KOPT-K1 (cell line): Measurements from ENCODE around the gene KDM4E.
"Not testable (repeated sequence)": the region's sequence is repeated elsewhere in the genome, so short reads cannot be mapped to it uniquely, and the experiment has no call there.

Experiments
- H3K27ac ChIP-seq: fragments of 200-600 bp; sonication (generic); 2 replicates; pipeline ENCODE4 v1.5.1; 2016; ENCODE audit warnings: antibody characterized with exemption, mild to moderate bottlenecking, low read depth, low read length; ENCODE audit not compliant: poor library complexity, severe bottlenecking
- H3K36me3 ChIP-seq: fragments of 200-600 bp; sonication (generic); 2 replicates; pipeline ENCODE4 v1.5.1; 2017; ENCODE audit warnings: antibody characterized with exemption, mild to moderate bottlenecking, low read length, moderate library complexity; ENCODE audit not compliant: insufficient read depth
- H3K9me3 ChIP-seq: fragments of 200-600 bp; sonication (generic); 2 replicates; pipeline ENCODE4 v1.5.1; 2017; ENCODE audit warnings: antibody characterized with exemption, low read length, mild to moderate bottlenecking; ENCODE audit not compliant: insufficient read depth, poor library complexity, severe bottlenecking

Gene KDM4E

GRCh38 chr11:95035316-95035715 lies 10.3 kb downstream of the KDM4E start:
- no peaks in the 10 kb centered on the region for H3K36me3 ChIP-seq
- H3K27ac ChIP-seq: no peak overlapping the region
- H3K9me3 ChIP-seq: no peaks in the 10 kb centered on the region

GRCh38 chr11:95037356-95038035 lies 12.4 kb downstream of the KDM4E start:
- H3K36me3 ChIP-seq, H3K27ac ChIP-seq, H3K9me3 ChIP-seq: not testable (repeated sequence)

GRCh38 chr11:95042239-95042638 lies 17.2 kb downstream of the KDM4E start:
- Histone ChIP-seq H3K27ac (no peak overlapping the region), H3K9me3 (no peaks in the 10 kb centered on the region)

GRCh38 chr11:95042906-95043305 lies 17.8 kb downstream of the KDM4E start:
- Histone ChIP-seq H3K27ac (no peak overlapping the region), H3K9me3 (no peaks in the 10 kb centered on the region), H3K36me3 (no peaks in the 10 kb centered on the region)

More at GRCh38 chr11:95042239-95042638, 17.2 kb downstream of the KDM4E start:
- H3K36me3 ChIP-seq: no peaks in the 10 kb centered on the region

- H3K27ac ChIP-seq: no peak overlapping the region
- no peaks in the 10 kb centered on the region for H3K36me3 ChIP-seq
- H3K9me3 ChIP-seq: no peaks in the 10 kb centered on the region
These were observed 19.0 kb downstream of the KDM4E start for GRCh38 chr11:95044010-95044409.

GRCh38 chr11:95045812-95046211 lies 20.8 kb downstream of the KDM4E start:
- Histone ChIP-seq H3K27ac (no peak overlapping the region), H3K36me3 (no peaks in the 10 kb centered on the region), H3K9me3 (no peaks in the 10 kb centered on the region)

GRCh38 chr11:95049122-95049521 lies 24.1 kb downstream of the KDM4E start, which contains the start of gene KDM4F:
Gene KDM4F (plus strand): TSS chr11:95049422.
- not testable (repeated sequence) for H3K27ac ChIP-seq, H3K9me3 ChIP-seq, H3K36me3 ChIP-seq

GRCh38 chr11:95050595-95051202 lies 25.6 kb downstream of the KDM4E start:
- H3K27ac ChIP-seq: no peak overlapping the region
- no peaks in the 10 kb centered on the region for H3K9me3 ChIP-seq
- no peaks in the 10 kb centered on the region for H3K36me3 ChIP-seq

GRCh38 chr11:95054356-95054755 lies 29.3 kb downstream of the KDM4E start:
- Histone ChIP-seq H3K9me3 (no peaks in the 10 kb centered on the region), H3K27ac (no peak overlapping the region), H3K36me3 (no peaks in the 10 kb centered on the region)

GRCh38 chr11:95055283-95055897 lies 30.3 kb downstream of the KDM4E start:
- H3K36me3 ChIP-seq: no peaks in the 10 kb centered on the region
- no peaks in the 10 kb centered on the region for H3K9me3 ChIP-seq
- H3K27ac ChIP-seq: no peak overlapping the region

- H3K36me3 ChIP-seq: no peaks in the 10 kb centered on the region
- H3K27ac ChIP-seq: no peak overlapping the region
- H3K9me3 ChIP-seq: no peaks in the 10 kb centered on the region
These were observed 32.9 kb downstream of the KDM4E start for GRCh38 chr11:95057959-95058358.

GRCh38 chr11:95058621-95059020 lies 33.6 kb downstream of the KDM4E start:
- Histone ChIP-seq H3K9me3 (no peaks in the 10 kb centered on the region), H3K36me3 (no peaks in the 10 kb centered on the region), H3K27ac (no peak overlapping the region)

GRCh38 chr11:95059046-95059445 lies 34.0 kb downstream of the KDM4E start:
- Histone ChIP-seq H3K9me3 (no peaks in the 10 kb centered on the region), H3K27ac (no peak overlapping the region), H3K36me3 (no peaks in the 10 kb centered on the region)

- Histone ChIP-seq H3K36me3 (no peaks in the 10 kb centered on the region), H3K9me3 (no peaks in the 10 kb centered on the region), H3K27ac (no peak overlapping the region)
These were observed 40.3 kb downstream of the KDM4E start for GRCh38 chr11:95065336-95065735.

- no peaks in the 10 kb centered on the region for H3K36me3 ChIP-seq
- H3K27ac ChIP-seq: no peak within 1 kb of the TSS
- H3K9me3 ChIP-seq: no peaks in the 10 kb centered on the region
These were observed 41.6 kb downstream of the KDM4E start, which contains the start of gene SRSF8 for GRCh38 chr11:95066716-95067038. Gene SRSF8 (plus strand): TSS chr11:95066919. CDS start chr11:95067227, 308 bp downstream.
